ENCODE data around the gene ZNF71. TPM values are rescaled to one million over a fixed set of nuclear protein-coding genes. Genes with fewer than 3 reads are reported as not detected.
A peak's percentile ranks its signal among the peaks of the same experiment; 100 is the strongest.
"Not testable (repeated sequence)": the region's sequence is repeated elsewhere in the genome, so short reads cannot be mapped to it uniquely, and the experiment has no call there.

The ZNF71 gene
- total and polyA plus RNA-seq, 8 donors = 2.1 to 18.2 (median 6.6) TPM; not detected in 1

GRCh38 chr19:56670961-56671612 is 76.0 kb downstream of the ZNF71 start:
- Histone ChIP-seq H3K9me3 (peaks cover 0 to 66% (median 26%) of the 10 kb centered on the region in 4 donors), H3K36me3 (peaks cover 0 to 20% (median 0%) of the 10 kb centered on the region in 4 donors), H3K27ac (peak overlapping the region in 2 of 5 donors; percentile 53 to 65), H3K4me3 (peak overlapping the region; percentile 56 to 74 (median 67)), H3K27me3 (no peaks in the 10 kb centered on the region), H3K4me1 (peaks cover 0 to 22% (median 16%) of the 10 kb centered on the region in 4 donors)
- WGBS, 5 donors = 17 to 45% (median 26%) methylated on average over 22 to 35 of the region's 35 CpGs
- intact Hi-C loops (cut with DNase I; ENCODE audit: low total_unique reads) = no loop called here
- DNase-seq = no peak
- TF ChIP-seq POLR2A (IDR thresholded peaks at IDR 0.05) = no peak
- no peak for TF ChIP-seq POLR2AphosphoS5 (IDR thresholded peaks at IDR 0.05)
- no peak for TF ChIP-seq CTCF (IDR thresholded peaks at IDR 0.05)
- TF ChIP-seq EP300 (IDR thresholded peaks at IDR 0.05) = no peak

GRCh38 chr19:56671613-56671994 is 76.5 kb downstream of the ZNF71 start, which contains the start of gene ZNF835:
Gene ZNF835, minus strand, starts transcription at chr19:56671757. Its CDS starts 6,559 bp downstream, at chr19:56665198.
- TF ChIP-seq CTCF (IDR thresholded peaks at IDR 0.05) = peak in 1 of 7 experiments; percentile 24
- no peak for TF ChIP-seq POLR2A (IDR thresholded peaks at IDR 0.05)
- TF ChIP-seq POLR2AphosphoS5 (IDR thresholded peaks at IDR 0.05) = peak in 1 of 3 donors; percentile 45
- TF ChIP-seq EP300 (IDR thresholded peaks at IDR 0.05) = no peak
- Histone ChIP-seq H3K4me1 (peaks cover 0 to 22% (median 16%) of the 10 kb centered on the region in 4 donors), H3K27ac (peak within 1 kb of the TSS in 2 of 5 donors; percentile 53 to 65), H3K36me3 (peaks cover 0 to 17% (median 0%) of the 10 kb centered on the region in 4 donors), H3K9me3 (peaks cover 0 to 66% (median 25%) of the 10 kb centered on the region in 4 donors), H3K27me3 (no peaks in the 10 kb centered on the region), H3K4me3 (peak within 1 kb of the TSS; percentile 56 to 74 (median 67))
- intact Hi-C loops (cut with DNase I; ENCODE audit: low total_unique reads) = no loop called here
- WGBS, 5 donors = 1 to 5% (median 3%) methylated on average over 10 to 32 of the region's 32 CpGs
- DNase-seq = peak; percentile 76 to 97

- intact Hi-C loops (cut with DNase I; ENCODE audit: low total_unique reads); H3K4me3 ChIP-seq; H3K27me3 ChIP-seq; H3K27ac ChIP-seq; DNase-seq: not testable (repeated sequence)
- peaks cover 0 to 10% (median 0%) of the 10 kb centered on the region in 4 donors for H3K36me3 ChIP-seq
- H3K4me1 ChIP-seq = peaks cover 0 to 22% (median 16%) of the 10 kb centered on the region in 4 donors
- 79 to 98% (median 87%) methylated on average over 2 of the region's 2 CpGs for WGBS, 5 donors
- peaks cover 0 to 66% (median 22%) of the 10 kb centered on the region in 4 donors for H3K9me3 ChIP-seq
Observed at GRCh38 chr19:56672610-56673009, 77.5 kb downstream of the ZNF71 start.

Other genes with a start within 250 kb of the ZNF71 start
- 1 to 10 TPM in 2 of 5 donors, not detected in 3; 1.2 to 4.2 TPM for gene ZNF582, start 201.8 kb upstream of the ZNF71 start, total RNA-seq
- gene ZNF582, start 201.8 kb upstream of the ZNF71 start, polyA plus RNA-seq = 1 to 10 TPM; 2.3 to 2.6 (median 2.5) TPM
- 10 to 100 TPM in 1 of 5 donors, 1 to 10 TPM in 2, under 1 TPM in 1, not detected in 1; 0.45 to 13.0 (median 5.7) TPM for gene ZNF583, start 191.0 kb upstream of the ZNF71 start, total RNA-seq
- gene ZNF583, start 191.0 kb upstream of the ZNF71 start, polyA plus RNA-seq = 1 to 10 TPM in 2 of 3 donors, under 1 TPM in 1; 0.75 to 3.4 (median 1.3) TPM
- gene ZNF667, start 118.0 kb upstream of the ZNF71 start, total RNA-seq = 1 to 10 TPM in 3 of 5 donors, not detected in 2; 1.3 to 7.9 (median 5.4) TPM
- gene ZNF667, start 118.0 kb upstream of the ZNF71 start, polyA plus RNA-seq = 1 to 10 TPM in 2 of 3 donors, under 1 TPM in 1; 0.75 to 4.9 (median 2.5) TPM
- 1 to 10 TPM in 4 of 5 donors, under 1 TPM in 1; 0.58 to 9.7 (median 1.8) TPM for gene ZNF471, start 87.4 kb upstream of the ZNF71 start, total RNA-seq
- 1 to 10 TPM in 2 of 3 donors, under 1 TPM in 1; 1.00 to 2.8 (median 1.8) TPM for gene ZNF471, start 87.4 kb upstream of the ZNF71 start, polyA plus RNA-seq
- 10 to 100 TPM in 2 of 5 donors, 1 to 10 TPM in 3; 3.2 to 83.4 (median 9.9) TPM for gene ZFP28, start 56.4 kb upstream of the ZNF71 start, total RNA-seq
- gene ZFP28, start 56.4 kb upstream of the ZNF71 start, polyA plus RNA-seq = 1 to 10 TPM; 1.6 to 3.5 (median 3.1) TPM
- gene ZNF470, start 27.8 kb upstream of the ZNF71 start, total RNA-seq = 1 to 10 TPM; 1.0 to 5.4 (median 1.8) TPM
- 1 to 10 TPM; 1.1 to 4.3 (median 1.4) TPM for gene ZNF470, start 27.8 kb upstream of the ZNF71 start, polyA plus RNA-seq
- 1 to 10 TPM in 1 of 5 donors, not detected in 4; 1.1 TPM for gene SMIM17, start 47.9 kb downstream of the ZNF71 start, total RNA-seq
- under 1 TPM in 1 of 3 donors, not detected in 2; 0.13 TPM for gene SMIM17, start 47.9 kb downstream of the ZNF71 start, polyA plus RNA-seq
- gene ZNF835, start 76.5 kb downstream of the ZNF71 start, total RNA-seq = under 1 TPM in 2 of 5 donors, not detected in 3; 0.89 to 0.92 TPM
- gene ZNF835, start 76.5 kb downstream of the ZNF71 start, polyA plus RNA-seq = under 1 TPM; 0.31 to 0.48 (median 0.31) TPM
- 10 to 100 TPM in 1 of 5 donors, 1 to 10 TPM in 3, under 1 TPM in 1; 0.72 to 38.2 (median 2.3) TPM for gene PEG3, start 245.4 kb downstream of the ZNF71 start, total RNA-seq
- 1 to 10 TPM; 1.1 to 3.2 (median 1.4) TPM for gene PEG3, start 245.4 kb downstream of the ZNF71 start, polyA plus RNA-seq
- 1 to 10 TPM in 2 of 5 donors, not detected in 3; 3.3 to 4.1 TPM for gene ZIM2, start 245.4 kb downstream of the ZNF71 start, total RNA-seq
- under 1 TPM in 1 of 3 donors, not detected in 2; 0.19 TPM for gene ZIM2, start 245.4 kb downstream of the ZNF71 start, polyA plus RNA-seq